Epithelial cell of prostate (primary cell): ENCODE measurements around the gene DISP3.
A peak's percentile ranks its signal among the peaks of the same experiment; 100 is the strongest.

Experiments
- DNase-seq: peaks from one replicate; pipeline ENCODE4 v3.0.0-alpha.2; 2011; ENCODE audit warnings: low read depth, low spot score
- H3K27ac ChIP-seq: fragments of 450-650 bp; 2 replicates; pipeline ENCODE4 v1.5.1; 2017; ENCODE audit warnings: mild to moderate bottlenecking

Gene DISP3

GRCh38 chr1:11478571-11479374 is at the start of gene DISP3:
TSS of gene DISP3 (plus strand) at chr1:11479155. CDS start at chr1:11500993, 21,838 bp downstream.
- DNase-seq, result peak; percentile 5
- H3K27ac ChIP-seq, result no peak within 1 kb of the TSS

GRCh38 chr1:11429226-11429625 is 49.7 kb upstream of the DISP3 start:
- no peak for DNase-seq

GRCh38 chr1:11429935-11430334 is 49.0 kb upstream of the DISP3 start:
- no peak for DNase-seq
- H3K27ac ChIP-seq, result no peak overlapping the region

More at GRCh38 chr1:11429226-11429625, 49.7 kb upstream of the DISP3 start:
- no peak overlapping the region for H3K27ac ChIP-seq

- DNase-seq, result no peak
- H3K27ac ChIP-seq, result no peak overlapping the region
Observed at GRCh38 chr1:11431941-11432507, 46.9 kb upstream of the DISP3 start.

- no peak overlapping the region for H3K27ac ChIP-seq
- no peak for DNase-seq
Observed at GRCh38 chr1:11432526-11432925, 46.4 kb upstream of the DISP3 start.

- no peak for DNase-seq
- H3K27ac ChIP-seq, result no peak overlapping the region
Observed at GRCh38 chr1:11434501-11434900, 44.5 kb upstream of the DISP3 start.

- no peak overlapping the region for H3K27ac ChIP-seq
- DNase-seq, result no peak
Observed at GRCh38 chr1:11434926-11435325, 44.0 kb upstream of the DISP3 start.

GRCh38 chr1:11438996-11439395 is 40.0 kb upstream of the DISP3 start:
- DNase-seq, result no peak
- no peak overlapping the region for H3K27ac ChIP-seq

GRCh38 chr1:11441211-11441952 is 37.6 kb upstream of the DISP3 start:
- DNase-seq, result no peak
- H3K27ac ChIP-seq, result no peak overlapping the region

GRCh38 chr1:11443043-11443442 is 35.9 kb upstream of the DISP3 start:
- DNase-seq, result no peak
- no peak overlapping the region for H3K27ac ChIP-seq

- no peak for DNase-seq
- H3K27ac ChIP-seq, result no peak overlapping the region
Observed at GRCh38 chr1:11443961-11444658, 34.8 kb upstream of the DISP3 start.

GRCh38 chr1:11444907-11445306 is 34.0 kb upstream of the DISP3 start:
- H3K27ac ChIP-seq, result no peak overlapping the region
- no peak for DNase-seq

- H3K27ac ChIP-seq, result no peak overlapping the region
- DNase-seq, result no peak
Observed at GRCh38 chr1:11447903-11448302, 31.1 kb upstream of the DISP3 start.

GRCh38 chr1:11448373-11449099 is 30.4 kb upstream of the DISP3 start:
- no peak overlapping the region for H3K27ac ChIP-seq
- DNase-seq, result no peak

GRCh38 chr1:11449100-11449403 is 29.9 kb upstream of the DISP3 start:
- H3K27ac ChIP-seq, result no peak overlapping the region
- no peak for DNase-seq

- DNase-seq, result no peak
Observed at GRCh38 chr1:11450310-11450709, 28.6 kb upstream of the DISP3 start.

GRCh38 chr1:11453742-11454491 is 25.0 kb upstream of the DISP3 start:
- DNase-seq, result no peak
- no peak overlapping the region for H3K27ac ChIP-seq

More at GRCh38 chr1:11450310-11450709, 28.6 kb upstream of the DISP3 start:
- no peak overlapping the region for H3K27ac ChIP-seq

GRCh38 chr1:11455967-11456570 is 22.9 kb upstream of the DISP3 start:
- H3K27ac ChIP-seq, result no peak overlapping the region
- no peak for DNase-seq

- DNase-seq, result no peak
- H3K27ac ChIP-seq, result no peak overlapping the region
Observed at GRCh38 chr1:11456965-11457364, 22.0 kb upstream of the DISP3 start.
